WI38 (cell line): Measurements from ENCODE around the gene KIAA0825.

Experiments
- H3K4me3 ChIP-seq: 2 replicates; pipeline ENCODE4 v1.5.1; 2011; ENCODE audit warnings: low read depth, mild to moderate bottlenecking, control low read depth, low read length
- TF ChIP-seq, protein P1 (sequence below): IDR thresholded peaks from 2 replicates; pipeline ENCODE4 v1.5.1; 2012; ENCODE audit warnings: low read depth, mild to moderate bottlenecking, control low read depth, low read length

The KIAA0825 gene

DNA sequence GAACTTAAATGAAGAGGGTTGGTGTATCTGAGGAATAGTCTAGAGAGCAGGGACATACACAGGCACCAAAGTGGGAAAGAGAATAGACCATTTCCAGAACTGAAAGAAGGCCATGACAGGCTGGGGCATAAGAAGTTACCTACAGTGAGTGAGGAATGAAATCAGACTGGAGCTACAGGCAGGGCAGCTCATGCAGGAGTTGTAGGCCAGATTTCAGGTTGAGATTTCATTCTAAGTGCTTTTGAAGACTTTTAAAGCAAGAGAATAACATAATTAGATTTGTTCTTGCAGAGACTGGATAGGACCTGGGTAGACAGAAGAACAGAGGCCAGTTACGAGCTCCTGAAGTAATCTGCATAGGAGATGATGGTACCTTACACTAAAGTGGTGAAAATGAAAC, 280.8 kb downstream of the KIAA0825 start:
- TF ChIP-seq, protein P1, sequence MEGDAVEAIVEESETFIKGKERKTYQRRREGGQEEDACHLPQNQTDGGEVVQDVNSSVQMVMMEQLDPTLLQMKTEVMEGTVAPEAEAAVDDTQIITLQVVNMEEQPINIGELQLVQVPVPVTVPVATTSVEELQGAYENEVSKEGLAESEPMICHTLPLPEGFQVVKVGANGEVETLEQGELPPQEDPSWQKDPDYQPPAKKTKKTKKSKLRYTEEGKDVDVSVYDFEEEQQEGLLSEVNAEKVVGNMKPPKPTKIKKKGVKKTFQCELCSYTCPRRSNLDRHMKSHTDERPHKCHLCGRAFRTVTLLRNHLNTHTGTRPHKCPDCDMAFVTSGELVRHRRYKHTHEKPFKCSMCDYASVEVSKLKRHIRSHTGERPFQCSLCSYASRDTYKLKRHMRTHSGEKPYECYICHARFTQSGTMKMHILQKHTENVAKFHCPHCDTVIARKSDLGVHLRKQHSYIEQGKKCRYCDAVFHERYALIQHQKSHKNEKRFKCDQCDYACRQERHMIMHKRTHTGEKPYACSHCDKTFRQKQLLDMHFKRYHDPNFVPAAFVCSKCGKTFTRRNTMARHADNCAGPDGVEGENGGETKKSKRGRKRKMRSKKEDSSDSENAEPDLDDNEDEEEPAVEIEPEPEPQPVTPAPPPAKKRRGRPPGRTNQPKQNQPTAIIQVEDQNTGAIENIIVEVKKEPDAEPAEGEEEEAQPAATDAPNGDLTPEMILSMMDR = no peak
- H3K4me3 ChIP-seq = no peak overlapping the region

DNA sequence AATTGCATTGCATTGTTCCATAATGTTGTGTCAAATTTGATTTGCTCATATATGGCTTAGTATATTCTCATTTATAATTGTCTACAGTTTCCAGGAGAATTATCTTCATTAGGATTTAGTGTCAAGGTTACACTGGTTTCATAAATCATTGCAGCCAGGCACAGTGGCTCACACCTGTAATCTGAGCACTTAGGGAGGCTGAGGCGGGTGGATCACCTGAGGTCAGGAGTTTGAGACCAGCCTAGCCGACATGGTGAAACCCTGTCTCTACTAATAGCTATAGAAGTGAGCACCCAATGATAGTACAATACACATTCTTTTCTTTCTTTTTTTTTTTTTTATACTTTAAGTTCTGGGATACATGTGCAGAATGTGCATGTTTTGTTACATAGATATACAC, 282.5 kb downstream of the KIAA0825 start:
- no peak overlapping the region for H3K4me3 ChIP-seq
- TF ChIP-seq, protein P1 = no peak

DNA sequence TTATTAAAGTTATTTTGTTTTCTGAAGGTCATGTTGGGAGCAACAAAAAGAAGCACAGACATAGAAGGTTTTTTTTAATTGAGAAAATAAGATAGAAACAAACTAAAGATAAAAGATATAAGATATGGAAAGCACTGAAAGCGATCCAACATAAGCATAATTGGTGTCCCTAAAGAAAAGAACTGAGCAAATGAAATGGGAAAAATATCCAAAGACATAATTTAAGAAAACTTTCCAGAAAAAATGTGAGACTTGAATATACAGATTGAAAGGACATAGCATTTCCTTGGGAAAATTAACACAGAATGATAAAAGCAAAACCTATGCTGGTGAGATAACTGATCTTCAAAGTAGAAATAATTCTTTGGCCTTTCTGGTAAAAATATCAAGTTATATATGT, 289.3 kb downstream of the KIAA0825 start:
- TF ChIP-seq, protein P1 = no peak
- no peak overlapping the region for H3K4me3 ChIP-seq

DNA sequence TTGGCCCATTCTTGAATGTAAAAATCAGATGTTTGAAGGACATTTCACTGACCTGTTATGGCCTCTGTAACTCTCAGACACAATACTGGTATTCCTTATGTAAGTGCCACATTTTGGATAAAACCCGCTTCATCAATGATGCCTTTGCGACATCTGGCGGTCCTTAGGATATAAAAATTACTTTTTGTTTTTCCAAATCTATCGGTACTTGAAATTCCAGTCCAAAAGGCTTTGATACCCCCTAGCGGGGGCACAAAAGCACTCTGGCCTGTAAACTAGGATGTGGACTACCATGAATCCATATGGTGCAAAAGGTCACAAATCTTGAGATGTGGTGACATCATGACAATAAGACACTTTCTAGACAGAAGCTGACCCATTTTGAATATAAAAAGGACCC, 291.8 kb downstream of the KIAA0825 start:
- TF ChIP-seq, protein P1 = peak; percentile 45
- no peak overlapping the region for H3K4me3 ChIP-seq

DNA sequence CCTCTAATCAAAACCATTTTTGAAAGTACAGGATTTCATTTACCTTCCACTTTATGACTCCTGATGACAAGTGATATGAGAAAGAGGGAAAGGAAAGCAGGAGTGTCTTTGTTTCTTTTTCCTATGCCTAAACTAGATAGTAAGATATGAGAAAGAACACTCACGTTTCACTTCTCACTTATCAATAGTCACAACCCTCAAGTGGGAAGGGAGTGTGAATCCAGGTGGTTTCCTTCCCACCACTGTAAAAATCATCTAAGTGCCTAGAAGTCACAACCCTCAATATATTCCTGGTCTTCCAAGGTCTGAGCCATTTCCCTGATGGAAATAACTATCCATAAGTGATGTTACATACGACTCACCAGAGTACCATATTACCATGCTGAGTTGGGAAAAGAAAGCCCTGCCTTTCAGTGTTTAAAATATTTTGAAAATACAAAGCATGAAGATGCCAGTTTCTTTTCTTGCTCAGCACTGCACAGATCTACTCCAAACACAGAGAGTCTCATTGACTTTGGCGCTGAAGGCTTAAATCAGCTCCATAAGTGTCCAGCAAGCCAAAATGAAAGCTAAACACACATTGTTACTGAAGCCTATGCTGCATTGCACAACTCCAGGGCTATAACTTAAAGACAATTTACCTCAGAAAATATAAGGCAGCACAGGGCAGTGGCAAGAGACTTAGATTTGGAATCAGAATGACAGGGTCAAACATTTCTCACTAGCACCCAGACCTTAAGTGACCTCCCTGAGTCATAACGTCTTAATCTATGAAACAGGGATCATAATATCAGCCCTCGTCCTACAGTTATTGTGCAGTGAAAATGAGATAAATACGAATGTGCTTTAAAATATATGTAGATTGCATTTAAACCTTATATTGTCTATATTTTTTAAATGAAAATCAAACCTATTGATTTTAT, 301.2 kb downstream of the KIAA0825 start:
- no peak overlapping the region for H3K4me3 ChIP-seq
- TF ChIP-seq, protein P1 = no peak

DNA sequence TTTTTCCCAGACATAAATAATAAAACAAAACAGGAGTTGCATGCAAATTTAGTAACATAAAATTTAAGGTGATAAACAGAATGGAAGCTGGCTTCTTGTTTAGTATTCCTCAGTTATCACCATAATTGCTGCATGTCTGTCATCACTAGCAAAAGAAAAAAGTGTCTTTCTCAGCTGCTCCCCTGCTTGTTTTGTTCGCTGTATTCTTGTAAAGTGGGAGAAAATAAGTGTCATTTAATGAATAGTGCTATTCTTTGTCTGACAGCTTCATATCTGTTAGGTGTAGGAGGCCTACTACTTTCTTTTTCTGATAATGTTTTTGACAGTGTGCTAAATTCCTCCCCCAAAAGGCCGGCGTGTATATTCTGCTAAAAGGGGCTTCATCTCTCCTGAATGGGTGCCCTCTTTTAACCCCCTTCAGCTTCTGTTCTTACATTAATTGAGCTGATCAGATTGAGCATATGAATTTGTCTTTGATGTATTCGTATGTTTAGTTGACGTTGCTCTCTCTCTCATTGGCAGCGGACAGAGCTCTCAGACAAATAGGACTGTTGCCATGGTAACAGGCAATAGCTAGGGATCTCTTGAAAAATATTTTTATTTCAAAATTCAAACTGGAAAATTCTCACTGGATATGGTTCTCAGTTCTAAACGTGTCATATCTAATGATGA, 303.8 kb downstream of the KIAA0825 start:
- H3K4me3 ChIP-seq = no peak overlapping the region
- TF ChIP-seq, protein P1 = no peak

DNA sequence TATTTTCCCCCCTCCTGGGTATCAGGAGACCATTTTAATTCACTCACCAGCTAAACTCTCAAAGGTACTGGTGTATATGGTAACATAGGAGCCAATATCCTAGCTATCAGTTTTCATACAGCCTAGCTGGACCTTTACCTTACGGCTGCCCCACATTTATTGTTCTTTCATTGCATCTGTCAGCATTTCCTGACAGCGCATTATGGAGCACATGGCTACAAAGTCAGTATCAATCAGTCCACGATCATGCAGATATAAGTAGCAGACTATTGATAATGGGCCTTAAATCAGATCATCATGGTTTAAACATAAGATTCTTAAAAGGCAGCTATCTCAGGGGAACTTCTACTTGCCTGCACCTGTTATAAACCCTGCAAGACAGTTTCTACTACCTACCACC, 304.7 kb downstream of the KIAA0825 start:
- H3K4me3 ChIP-seq = no peak overlapping the region
- TF ChIP-seq, protein P1 = no peak
